Heart left ventricle (tissue), 16 donors: ENCODE results near the gene PRMT5. TPM values are rescaled to one million over a fixed set of nuclear protein-coding genes. Genes with fewer than 3 reads are reported as not detected.

Experiments
- ATAC-seq, 4 donors: fragments of 200-7000 bp; cut with Tn5 transposase; one replicate each; pipeline ENCODE4 v1.9.1; 2020 to 2022; ENCODE audit warnings: moderate library complexity in 4 of 4, mild to moderate bottlenecking in 3 of 4, moderate number of reproducible peaks in 1 of 4
- DNase-seq, 5 donors: peaks; one replicate each; pipeline ENCODE4 v3.0.0-alpha.2; 2020
- H3K27ac ChIP-seq, 12 donors: fragments of 200-600 bp; sonication (generic) in 4 of 12; one replicate each; pipeline versions ENCODE4 v1.5.0 to v1.8.0; 2016 to 2022; ENCODE audit warnings: mild to moderate bottlenecking in 2 of 12
- H3K27me3 ChIP-seq, 9 donors: fragments of 200-600 bp; sonication (generic) in 2 of 9; one replicate each; pipeline versions ENCODE4 v1.5.1 to v1.8.0; 2016 to 2022; ENCODE audit warnings: mild to moderate bottlenecking in 3 of 9
- H3K36me3 ChIP-seq, 9 donors: fragments of 200-600 bp; sonication (generic) in 2 of 9; one replicate each; pipeline versions ENCODE4 v1.5.0 to v1.8.0; 2018 to 2022; ENCODE audit warnings: mild to moderate bottlenecking in 2 of 9
- H3K4me1 ChIP-seq, 12 donors: fragments of 200-600 bp; sonication (generic) in 4 of 12; one replicate each; pipeline versions ENCODE4 v1.5.0 to v1.8.0; 2016 to 2022; ENCODE audit warnings: mild to moderate bottlenecking in 3 of 12
- H3K4me3 ChIP-seq, 12 donors: fragments of 200-600 bp; sonication (generic) in 4 of 12; one replicate each; pipeline versions ENCODE4 v1.5.0 to v1.8.0; 2017 to 2022; ENCODE audit warnings: mild to moderate bottlenecking in 9 of 12, moderate library complexity in 4 of 12
- H3K9me3 ChIP-seq, 12 donors: fragments of 200-600 bp; sonication (generic) in 4 of 12; one replicate each; pipeline versions ENCODE4 v1.5.0 to v1.8.0; 2016 to 2022; ENCODE audit warnings: mild to moderate bottlenecking in 1 of 12
- CTCF ChIP-seq, 12 donors: fragments of 200-600 bp; sonication (generic) in 4 of 12; IDR thresholded peaks; one replicate each; pipeline versions ENCODE4 v1.5.0 to v1.8.0; 2018 to 2022; ENCODE audit warnings: antibody characterized with exemption in 12 of 12, mild to moderate bottlenecking in 5 of 12
- POLR2A ChIP-seq, 2 donors: fragments of 450-650 bp; IDR thresholded peaks; one replicate each; pipeline ENCODE4 v1.6.1; 2017; ENCODE audit warnings: antibody characterized with exemption in 2 of 2, mild to moderate bottlenecking in 2 of 2, moderate library complexity in 2 of 2
- WGBS, 4 donors: extraction: QIAGEN DNeasy Blood & Tissue Kit in 2 of 4; methylation state at CpG; one replicate each; pipeline versions ENCODE4 v1.1.5 to v1.1.7; 2013 to 2018; 5-methylcytosine and 5-hydroxymethylcytosine counted together
- intact Hi-C, 10 donors: fragments of 100-400 bp; cut with DNase I; formaldehyde crosslinking; loops; one replicate each; pipeline versions ENCODE4 v1.11.1 to v1.14.2; 2022
- long read RNA-seq, 3 donors: library from polyadenylated mRNA; unstranded; transcript quantifications; one replicate each; pipeline ENCODE4 v2.0.0, GENCODE V29; 2020 to 2021
- polyA plus RNA-seq, 2 donors: library from polyadenylated mRNA; stranded (reverse); fragments of 200-250 nt; gene quantifications; one replicate each; pipeline ENCODE4 v1.2.3, GENCODE V29; 2013
- total RNA-seq, 9 donors: library from RNA; depleted of rRNA in 2 of 9; stranded (reverse); fragments of >200 nt in 2 of 9; fragmentation: NEBNext Ultra II Directional in 3 of 9; extraction: Animal tissue kit (Norgen Biotek cat#: 25700) in 3 of 9; gene quantifications; one replicate each; pipeline versions ENCODE4 v1.1.0 to v1.2.4, GENCODE V29; 2016 to 2023
- donor health status: ischemic (EF 13 %, LVEDD 7.1; RV severe dilation, severe dysfunction).
- donor health status: healthy with polysubstance abuse.
- donor health status: DM: no; HTN: yes; CAD: no.
- donor health status: DM: no; HTN: no; CAD: no.
- donor health status: ischemic (EF 25% LVEDD 6.9; RV normal size, moderate dysfunction).
- donor health status: ischemic (EF 25% LVEDD 5.7; RV mildly dilated, moderate dysfunction).
- donor health status: healthy.
- donor health status: DM: yes; HTN: yes; CAD: no.
- donor health status: ischemic (EF 35%, LVEDD 5.7; RV mildly dilated, moderate dysfunction).
- donor health status: nonischemic (EF 11% LVEDD 7.7; RV severe dilation, severe dysfunction).
- donor health status: DM: yes; HTN: yes; CAD: no.
- donor health status: PGD.
- donor health status: ischemic (EF 29% LVEDD 5.4; RV normal size, mild dysfunction).
- donor health status: nonischemic (EF 23%, LVEDD 6.1; RV moderate dilation, normal function).

PRMT5 gene
- 10 to 100 TPM; 37.2 to 60.2 (median 48.8) TPM for total RNA-seq
- 100 to 1,000 TPM in 1 of 2 donors, 10 to 100 TPM in 1; 10.4 to 101 TPM for polyA plus RNA-seq
- long read RNA-seq, donor 1, transcript PRMT5-202 (17 exons, 2,531 nt) = major isoform, 51 of 62 reads
- long read RNA-seq, donor 1, partial matches to known transcripts = 7 of 62 reads
- long read RNA-seq, donor 1, other reads (novel, unspliced or antisense) = 3 of 62 reads
- long read RNA-seq, donor 2, transcript PRMT5-202 (17 exons, 2,531 nt) = major isoform, 131 of 169 reads
- long read RNA-seq, donor 2, partial matches to known transcripts = 14 of 169 reads
- long read RNA-seq, donor 2, other reads (novel, unspliced or antisense) = 23 of 169 reads
- long read RNA-seq, donor 3, transcript PRMT5-202 (17 exons, 2,531 nt) = major isoform, 39 of 54 reads
- long read RNA-seq, donor 3, partial matches to known transcripts = 7 of 54 reads
- long read RNA-seq, donor 3, other reads (novel, unspliced or antisense) = 7 of 54 reads

DNA sequence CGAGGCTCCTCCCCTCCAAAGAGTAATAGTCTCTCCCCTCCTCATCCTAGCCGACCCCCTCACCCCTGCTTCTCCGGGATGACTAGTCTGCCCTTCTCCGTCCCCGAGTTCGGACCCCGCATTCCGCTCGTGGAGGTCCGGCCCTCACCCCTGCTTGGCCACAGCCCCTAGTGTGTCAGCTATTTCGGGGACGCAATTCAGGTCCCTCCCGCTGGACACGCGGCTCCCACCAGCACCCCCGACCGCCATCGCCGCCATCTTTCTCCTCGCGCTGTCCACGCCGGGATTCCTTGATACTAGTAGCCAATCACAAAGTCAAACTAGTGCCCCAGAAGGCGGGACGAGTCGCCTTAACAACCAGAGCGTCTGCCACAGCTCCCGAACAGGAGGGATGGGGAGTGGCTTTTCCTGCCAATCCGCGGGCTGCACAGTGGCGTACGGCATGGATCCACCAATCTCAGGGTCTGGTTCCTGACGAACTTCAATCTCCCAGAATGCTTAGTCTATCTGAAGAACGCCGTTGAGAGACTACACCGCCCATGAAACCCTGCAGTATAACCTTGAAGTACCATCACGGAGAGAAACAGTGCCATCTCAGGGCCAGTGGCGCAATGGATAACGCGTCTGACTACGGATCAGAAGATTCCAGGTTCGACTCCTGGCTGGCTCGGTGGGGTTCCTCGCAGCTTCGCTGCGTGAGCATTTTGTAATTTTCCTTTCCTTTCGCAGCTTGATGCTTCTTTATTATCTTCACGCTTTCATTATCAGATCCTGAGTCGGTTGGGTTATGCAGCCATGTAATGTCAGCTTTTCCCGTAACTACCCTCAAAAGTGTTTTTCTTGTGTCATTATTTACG is at the start of gene PRMT5:
Gene PRMT5, minus strand, starts transcription at position 273 of the 857 bp plus-strand sequence. Its CDS starts 15 bp downstream, at position 258.
- no peaks in the 10 kb centered on the region for H3K27me3 ChIP-seq
- TF ChIP-seq CTCF (IDR thresholded peaks at IDR 0.05) (no peak), POLR2A (IDR thresholded peaks at IDR 0.05) (peak in 1 of 2 donors; percentile 78)
- ATAC-seq (peak; percentile 97 to 99 (median 98)), DNase-seq (peak; percentile 98 to 100 (median 99))
- peak within 1 kb of the TSS; percentile 51 to 94 (median 83) for H3K27ac ChIP-seq
- 0 to 1% (median 0%) methylated on average over 39 to 51 of the region's 51 CpGs for WGBS, 4 donors
- H3K9me3 ChIP-seq = no peaks in the 10 kb centered on the region
- peak within 1 kb of the TSS; percentile 74 to 97 (median 84) for H3K4me3 ChIP-seq
- H3K4me1 ChIP-seq = peaks cover 0 to 22% (median 13%) of the 10 kb centered on the region in 12 donors
- intact Hi-C loops = loop anchor here in 3 of 10 donors (1.0 to 5.0 kb wide), 3 partner anchors 10 to 57 kb away; partner anchors contain the start of genes RBM23 (in 2 of the 3), AJUBA (in 1 of the 3) and LRP10 (in 1 of the 3)
- H3K36me3 ChIP-seq = peaks cover 0 to 31% (median 25%) of the 10 kb centered on the region in 9 donors

DNA sequence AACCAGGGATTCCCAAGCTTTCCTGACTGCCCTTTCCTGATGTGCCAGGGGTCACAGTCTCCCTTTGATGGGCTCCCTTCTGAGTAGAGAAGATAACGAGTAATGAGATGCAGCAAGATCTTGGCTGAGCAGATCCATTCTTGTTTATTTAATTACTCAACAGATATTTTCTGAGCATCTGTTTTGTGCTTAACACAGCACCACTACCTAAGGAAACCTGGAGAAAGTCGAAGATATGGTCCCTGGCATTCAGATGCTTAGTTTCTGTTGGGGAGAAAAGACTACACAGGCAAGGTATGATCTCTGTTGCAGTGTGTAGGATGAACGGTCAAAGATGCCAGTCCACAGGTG is 49.3 kb upstream of the PRMT5 start:
- peaks cover 3 to 71% (median 45%) of the 10 kb centered on the region in 12 donors for H3K4me1 ChIP-seq

GRCh38 chr14:22977684-22978486 is 48.7 kb upstream of the PRMT5 start:
- peaks cover 0 to 11% (median 1%) of the 10 kb centered on the region in 9 donors for H3K36me3 ChIP-seq
- TF ChIP-seq CTCF (IDR thresholded peaks at IDR 0.05) (no peak), POLR2A (IDR thresholded peaks at IDR 0.05) (no peak)
- H3K27ac ChIP-seq = peak overlapping the region; percentile 22 to 92 (median 75)
- peaks cover 0 to 23% (median 0%) of the 10 kb centered on the region in 9 donors for H3K27me3 ChIP-seq
- intact Hi-C loops = loop anchor here in 2 of 10 donors (5.0 to 10.0 kb wide), 2 partner anchors 46 to 423 kb away; no protein-coding TSS in a partner anchor
- H3K9me3 ChIP-seq = no peaks in the 10 kb centered on the region
- peaks cover 3 to 65% (median 43%) of the 10 kb centered on the region in 12 donors for H3K4me1 ChIP-seq
- ATAC-seq = peak; percentile 23 to 54 (median 38)
- H3K4me3 ChIP-seq = no peak overlapping the region
- WGBS, 4 donors = 32 to 41% (median 37%) methylated on average over 8 of the region's 8 CpGs
- peak in 4 of 5 donors; percentile 58 to 73 (median 63) for DNase-seq

More for the DNA sequence above, 49.3 kb upstream of the PRMT5 start:
- DNase-seq (no peak), ATAC-seq (no peak)
- 40 to 60% (median 52%) methylated on average over 3 of the region's 3 CpGs for whole genome bisulfite sequencing, 4 donors
- intact Hi-C loops = loop anchor here in 2 of 10 donors (5.0 to 10.0 kb wide), 2 partner anchors 46 to 424 kb away; no protein-coding TSS in a partner anchor
- H3K36me3 ChIP-seq = peaks cover 0 to 11% (median 0%) of the 10 kb centered on the region in 9 donors
- H3K27me3 ChIP-seq = peaks cover 0 to 23% (median 0%) of the 10 kb centered on the region in 9 donors
- no peaks in the 10 kb centered on the region for H3K9me3 ChIP-seq
- peak overlapping the region in 11 of 12 donors; percentile 35 to 92 (median 76) for H3K27ac ChIP-seq
- TF ChIP-seq POLR2A (IDR thresholded peaks at IDR 0.05) (no peak), CTCF (IDR thresholded peaks at IDR 0.05) (no peak)
- no peak overlapping the region for H3K4me3 ChIP-seq
